Measurements from ENCODE around the gene AGAP1.

GRCh38 chr2:236133410-236134012, 639.7 kb downstream of the AGAP1 start:
- TF ChIP-seq CTCF (IDR thresholded peaks at IDR 0.05) (no peak), POLR2A (IDR thresholded peaks at IDR 0.05) (no peak), POLR2AphosphoS5 (IDR thresholded peaks at IDR 0.05) (no peak)

Measured in sigmoid colon (tissue), 4 donors.